ENCODE data around the gene DLX1. TPM values are rescaled to one million over a fixed set of nuclear protein-coding genes. Genes with fewer than 3 reads are reported as not detected.

Gene DLX1
- total RNA-seq, 4 donors from 2014 or later, result 0.23 to 1.4 (median 0.79) TPM

GRCh38 chr2:172091761-172092566 lies 6.7 kb downstream of the DLX1 start:
- WGBS, 2 donors, result 43 to 54% methylated on average over 11 of the region's 11 CpGs
- H3K4me3 ChIP-seq (ENCODE audit: low read depth, poor library complexity, severe bottlenecking), result no peak overlapping the region
- peak in 1 of 2 donors; percentile 17 for DNase-seq (ENCODE audit: low spot score in 2 of 2)
- no peak for TF ChIP-seq CTCF (IDR thresholded peaks at IDR 0.05)
- TF ChIP-seq POLR2A (IDR thresholded peaks at IDR 0.05), result no peak
- intact Hi-C loops (cut with DNase I; ENCODE audit: low total_unique reads), result no loop called here

GRCh38 chr2:172092716-172093415 lies 7.6 kb downstream of the DLX1 start:
- no peak overlapping the region for H3K4me3 ChIP-seq (ENCODE audit: low read depth, poor library complexity, severe bottlenecking)
- peak in 1 of 2 donors; percentile 65 for DNase-seq (ENCODE audit: low spot score in 2 of 2)
- WGBS, 2 donors, result 22 to 30% methylated on average over 19 of the region's 19 CpGs
- TF ChIP-seq POLR2A (IDR thresholded peaks at IDR 0.05), result no peak
- no peak for TF ChIP-seq CTCF (IDR thresholded peaks at IDR 0.05)
- intact Hi-C loops (cut with DNase I; ENCODE audit: low total_unique reads), result no loop called here

DNA sequence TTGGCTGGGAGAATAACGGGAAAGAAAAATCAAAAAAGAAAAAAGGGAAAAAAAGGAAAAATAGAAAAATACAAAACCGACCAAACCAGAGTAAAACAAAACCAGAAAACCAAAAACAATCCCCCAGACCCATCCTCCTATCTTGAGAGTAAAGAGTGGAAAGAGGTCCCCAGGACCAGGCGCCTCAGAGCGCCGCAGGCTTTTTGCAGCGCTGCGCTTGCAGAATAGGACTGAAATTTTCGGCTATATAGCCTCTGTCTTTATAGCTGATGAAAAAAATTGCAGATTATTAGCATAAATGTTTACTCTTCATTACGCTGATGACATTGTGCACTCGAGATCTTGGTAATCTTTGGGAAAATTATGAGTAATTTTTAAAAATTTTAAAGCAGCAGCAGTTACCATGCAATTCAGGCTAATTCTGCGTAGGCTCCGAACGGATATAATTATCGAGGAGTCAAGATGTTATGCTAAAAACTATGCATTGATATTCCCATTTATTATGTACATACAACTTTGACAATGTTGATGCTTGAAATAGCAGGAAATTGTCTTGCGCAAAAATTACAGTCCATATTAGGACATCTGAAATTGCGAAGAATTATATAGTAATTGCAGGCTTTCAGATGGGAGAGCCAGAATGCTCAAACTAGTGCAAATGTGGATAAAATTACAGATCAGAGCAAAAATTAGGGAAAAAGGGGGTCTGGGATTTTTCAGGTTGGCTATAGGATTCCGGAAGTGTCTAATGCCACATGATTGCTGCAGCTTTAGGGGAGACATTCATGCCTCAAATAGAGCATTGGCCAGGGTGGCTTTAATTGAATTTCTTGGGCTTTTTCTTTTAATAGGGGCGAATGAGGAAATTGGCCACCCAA lies 8.3 kb downstream of the DLX1 start:
- WGBS, 2 donors, result 23% methylated on average over 18 of the region's 18 CpGs
- no peak overlapping the region for H3K4me3 ChIP-seq (ENCODE audit: low read depth, poor library complexity, severe bottlenecking)
- no peak for TF ChIP-seq CTCF (IDR thresholded peaks at IDR 0.05)
- no peak for TF ChIP-seq POLR2A (IDR thresholded peaks at IDR 0.05)
- intact Hi-C loops (cut with DNase I; ENCODE audit: low total_unique reads), result no loop called here
- peak in 1 of 2 donors; percentile 20 for DNase-seq (ENCODE audit: low spot score in 2 of 2)

- intact Hi-C loops (cut with DNase I; ENCODE audit: low total_unique reads), result no loop called here
- 2 to 3% methylated on average over 61 to 63 of the region's 66 CpGs for WGBS, 2 donors
Observed at GRCh38 chr2:172094294-172095145, 9.2 kb downstream of the DLX1 start.

More at GRCh38 chr2:172094294-172095145, 9.2 kb downstream of the DLX1 start:
- peak in 1 of 2 donors; percentile 86 for DNase-seq (ENCODE audit: low spot score in 2 of 2)
- H3K4me3 ChIP-seq (ENCODE audit: low read depth, poor library complexity, severe bottlenecking), result peak overlapping the region; percentile 37
- no peak for TF ChIP-seq POLR2A (IDR thresholded peaks at IDR 0.05)
- TF ChIP-seq CTCF (IDR thresholded peaks at IDR 0.05), result no peak

Measured in lower leg skin (tissue), 4 donors.